Neuronal stem cell (in vitro differentiated cells): ENCODE results near the gene PCBP2.

Experiments used
- DNase-seq: peaks from one replicate; pipeline ENCODE4 v3.0.0-alpha.2; 2013; ENCODE audit warnings: low spot score
- H2AFZ ChIP-seq: one replicate; pipeline ENCODE4 v1.6.1; 2013; ENCODE audit warnings: mild to moderate bottlenecking, low read length, inconsistent platforms
- H2AK5ac ChIP-seq: 2 replicates; pipeline ENCODE4 v1.6.1; 2013; ENCODE audit warnings: low read depth, mild to moderate bottlenecking, inconsistent platforms, low read length, moderate library complexity, mixed read lengths
- H2BK120ac ChIP-seq: 2 replicates; pipeline ENCODE4 v1.6.1; 2013; ENCODE audit warnings: low read depth, mild to moderate bottlenecking, inconsistent platforms, low read length, moderate library complexity, mixed read lengths
- H2BK12ac ChIP-seq: one replicate; pipeline ENCODE4 v1.6.1; 2013; ENCODE audit warnings: low read length, inconsistent platforms
- H2BK15ac ChIP-seq: 2 replicates; pipeline ENCODE4 v1.6.1; 2013; ENCODE audit warnings: mild to moderate bottlenecking, low read length, inconsistent platforms, mixed read lengths
- H2BK5ac ChIP-seq: one replicate; pipeline ENCODE4 v1.6.1; 2013; ENCODE audit warnings: inconsistent platforms, mild to moderate bottlenecking, low read length, moderate library complexity
- H3K14ac ChIP-seq: one replicate; pipeline ENCODE4 v1.6.1; 2013; ENCODE audit warnings: low read length, inconsistent platforms
- H3K18ac ChIP-seq: 2 replicates; pipeline ENCODE4 v1.6.1; 2013; ENCODE audit warnings: low read length, inconsistent platforms
- H3K23ac ChIP-seq: 2 replicates; pipeline ENCODE4 v1.6.1; 2013; ENCODE audit warnings: low read depth, mild to moderate bottlenecking, mixed read lengths, low read length, inconsistent platforms; ENCODE audit not compliant: poor library complexity
- H3K27ac ChIP-seq: replicated peaks from 3 replicates; pipeline ENCODE4 v1.5.1; 2013; ENCODE audit warnings: low read length, inconsistent platforms
- H3K27me3 ChIP-seq, 3 experiments: 2 replicates each; pipeline ENCODE4 v1.6.1; 2013; ENCODE audit warnings: low read length in 3 of 3, mild to moderate bottlenecking in 2 of 3, inconsistent platforms in 1 of 3, low read depth in 1 of 3, mixed read lengths in 1 of 3, moderate library complexity in 1 of 3; ENCODE audit not compliant: control insufficient read depth in 3 of 3, insufficient read depth in 3 of 3
- H3K36me3 ChIP-seq, 2 donors: replicated peaks in 1 of 2; 2 replicates each; pipeline ENCODE4 v1.6.1; 2013; ENCODE audit warnings: low read length in 2 of 2; ENCODE audit not compliant: control insufficient read depth in 2 of 2, insufficient read depth in 2 of 2
- H3K4ac ChIP-seq: 2 replicates; pipeline ENCODE4 v1.6.1; 2013; ENCODE audit warnings: inconsistent platforms, mild to moderate bottlenecking, low read length, moderate library complexity
- H3K4me1 ChIP-seq, 2 donors: 1 replicate in 1 of 2; 2 replicates in 1 of 2; pipeline ENCODE4 v1.6.1; 2013; ENCODE audit warnings: low read length in 2 of 2, low read depth in 1 of 2; ENCODE audit not compliant: control insufficient read depth in 2 of 2, insufficient read depth in 1 of 2
- H3K4me2 ChIP-seq: one replicate; pipeline ENCODE4 v1.6.1; 2013; ENCODE audit warnings: mild to moderate bottlenecking, low read length, inconsistent platforms; ENCODE audit not compliant: insufficient read depth, poor library complexity, severe bottlenecking
- H3K4me3 ChIP-seq, 2 donors: 2 replicates each; pipeline ENCODE4 v1.5.1; 2013; ENCODE audit warnings: low read length in 2 of 2, mild to moderate bottlenecking in 2 of 2, inconsistent platforms in 1 of 2, moderate library complexity in 1 of 2
- H3K79me1 ChIP-seq: one replicate; pipeline ENCODE4 v1.6.1; 2013; ENCODE audit warnings: low read depth, mild to moderate bottlenecking, inconsistent platforms, low read length, moderate library complexity
- H3K9ac ChIP-seq: one replicate; pipeline ENCODE4 v1.6.1; 2013; ENCODE audit warnings: mild to moderate bottlenecking, low read depth, low read length, inconsistent platforms; ENCODE audit not compliant: poor library complexity
- H3K9me3 ChIP-seq, 2 donors: replicated peaks in 1 of 2; 2 replicates each; pipeline versions ENCODE3 to v1.6.1; 2013; ENCODE audit warnings: low read length in 2 of 2, mild to moderate bottlenecking in 2 of 2, inconsistent platforms in 1 of 2, low read depth in 1 of 2, mixed read lengths in 1 of 2, moderate library complexity in 1 of 2; ENCODE audit not compliant: control insufficient read depth in 2 of 2, insufficient read depth in 1 of 2
- H4K8ac ChIP-seq: one replicate; pipeline ENCODE4 v1.6.1; 2013; ENCODE audit warnings: low read depth, mild to moderate bottlenecking, inconsistent platforms, low read length, moderate library complexity
- H4K91ac ChIP-seq: one replicate; pipeline ENCODE4 v1.6.1; 2013; ENCODE audit warnings: low read length, low read depth, mild to moderate bottlenecking, inconsistent platforms; ENCODE audit not compliant: poor library complexity
- WGBS, 2 donors: extraction: QIAGEN DNeasy Blood & Tissue Kit; methylation state at CpG; one replicate each; pipeline ENCODE4 v1.1.7; 2013; ENCODE audit warnings: missing lambda C conversion rate in 2 of 2, mixed read lengths in 1 of 2; ENCODE audit not compliant: insufficient read length in 2 of 2, insufficient replicate concordance in 1 of 2; ENCODE audit errors: extremely low coverage in 2 of 2; 5-methylcytosine and 5-hydroxymethylcytosine counted together

Gene PCBP2

GRCh38 chr12:53505555-53506449 is 53.9 kb downstream of the PCBP2 start:
- Histone ChIP-seq H2BK15ac (no peak overlapping the region), H3K9me3 (no peaks in the 10 kb centered on the region), H4K91ac (no peak overlapping the region), H4K8ac (no peak overlapping the region), H2BK5ac (no peak overlapping the region), H3K18ac (no peak overlapping the region), H3K27me3 (no peaks in the 10 kb centered on the region), H3K9ac (peak overlapping the region; percentile 3), H3K4ac (no peak overlapping the region), H2BK120ac (no peak overlapping the region), H3K79me1 (peaks cover 6% of the 10 kb centered on the region), H3K36me3 (peaks cover 14 to 59% of the 10 kb centered on the region in 2 donors), H3K4me1 (peaks cover 8% of the 10 kb centered on the region in 2 donors), H2AK5ac (peak overlapping the region; percentile 25), H3K4me3 (no peak overlapping the region), H3K23ac (peak overlapping the region; percentile 19), H3K27ac (no peak overlapping the region), H3K14ac (no peak overlapping the region), H2AFZ (no peak overlapping the region), H2BK12ac (no peak overlapping the region), H3K4me2 (no peak overlapping the region)
- no CpG with 5 or more reads among the region's 19 CpGs for WGBS, 2 donors
- no peak for DNase-seq

- no CpG with 5 or more reads among the region's 2 CpGs for WGBS, 2 donors
- Histone ChIP-seq H3K9me3 (no peaks in the 10 kb centered on the region), H2AK5ac (no peak overlapping the region), H3K9ac (no peak overlapping the region), H3K14ac (no peak overlapping the region), H3K18ac (no peak overlapping the region), H4K91ac (no peak overlapping the region), H3K27ac (no peak overlapping the region), H3K4ac (no peak overlapping the region), H3K79me1 (peaks cover 6% of the 10 kb centered on the region), H2BK12ac (no peak overlapping the region), H2BK5ac (no peak overlapping the region), H2BK120ac (no peak overlapping the region), H3K36me3 (peaks cover 15 to 62% of the 10 kb centered on the region in 2 donors), H3K27me3 (no peaks in the 10 kb centered on the region), H3K4me3 (no peak overlapping the region), H4K8ac (no peak overlapping the region), H2BK15ac (no peak overlapping the region), H3K23ac (no peak overlapping the region), H3K4me1 (peaks cover 8% of the 10 kb centered on the region in 2 donors), H3K4me2 (no peak overlapping the region), H2AFZ (no peak overlapping the region)
- DNase-seq: no peak
Measured at GRCh38 chr12:53506450-53506785, 54.5 kb downstream of the PCBP2 start.

- peaks cover 2% of the 10 kb centered on the region in 2 donors for H3K4me1 ChIP-seq
- no peak within 1 kb of the TSS for H2BK120ac ChIP-seq
- DNase-seq: no peak
- no peaks in the 10 kb centered on the region for H3K9me3 ChIP-seq
- no peak within 1 kb of the TSS for H4K8ac ChIP-seq
- WGBS, 2 donors: no CpG with 5 or more reads among the region's 9 CpGs
- peaks cover 2% of the 10 kb centered on the region for H3K79me1 ChIP-seq
- no peak within 1 kb of the TSS for H3K9ac ChIP-seq
- no peak within 1 kb of the TSS for H3K4me2 ChIP-seq
- H2AFZ ChIP-seq: no peak within 1 kb of the TSS
- no peak within 1 kb of the TSS for H3K27ac ChIP-seq
- no peak within 1 kb of the TSS for H4K91ac ChIP-seq
- H2BK5ac ChIP-seq: no peak within 1 kb of the TSS
- H3K36me3 ChIP-seq: peaks cover 18 to 68% of the 10 kb centered on the region in 2 donors
- H2BK12ac ChIP-seq: no peak within 1 kb of the TSS
- no peak within 1 kb of the TSS for H2BK15ac ChIP-seq
- no peak within 1 kb of the TSS for H2AK5ac ChIP-seq
- no peaks in the 10 kb centered on the region for H3K27me3 ChIP-seq
- H3K23ac ChIP-seq: no peak within 1 kb of the TSS
- no peak within 1 kb of the TSS for H3K18ac ChIP-seq
- H3K4ac ChIP-seq: no peak within 1 kb of the TSS
- no peak within 1 kb of the TSS for H3K4me3 ChIP-seq
- H3K14ac ChIP-seq: no peak within 1 kb of the TSS
Measured at GRCh38 chr12:53506881-53507602, 55.1 kb downstream of the PCBP2 start, which contains the start of gene NPFF. Gene NPFF, minus strand, starts transcription at chr12:53507484. Its CDS starts 10 bp downstream, at chr12:53507474.

- no peak overlapping the region for H4K8ac ChIP-seq
- H2BK5ac ChIP-seq: no peak overlapping the region
- no peaks in the 10 kb centered on the region for H3K4me1 ChIP-seq
- DNase-seq: no peak
- H2BK120ac ChIP-seq: no peak overlapping the region
- H2BK15ac ChIP-seq: no peak overlapping the region
- H3K79me1 ChIP-seq: peaks cover 2% of the 10 kb centered on the region
- H3K36me3 ChIP-seq: peaks cover 19 to 72% of the 10 kb centered on the region in 2 donors
- H3K27me3 ChIP-seq: no peaks in the 10 kb centered on the region
- H3K23ac ChIP-seq: no peak overlapping the region
- H3K4me2 ChIP-seq: no peak overlapping the region
- H2AFZ ChIP-seq: no peak overlapping the region
- no peak overlapping the region for H4K91ac ChIP-seq
- no peaks in the 10 kb centered on the region for H3K9me3 ChIP-seq
- H2AK5ac ChIP-seq: no peak overlapping the region
- no peak overlapping the region for H3K27ac ChIP-seq
- no CpG with 5 or more reads among the region's 4 CpGs for WGBS, 2 donors
- H3K18ac ChIP-seq: no peak overlapping the region
- no peak overlapping the region for H2BK12ac ChIP-seq
- H3K9ac ChIP-seq: no peak overlapping the region
- no peak overlapping the region for H3K4me3 ChIP-seq
- no peak overlapping the region for H3K4ac ChIP-seq
- H3K14ac ChIP-seq: no peak overlapping the region
Measured at GRCh38 chr12:53507603-53507885, 55.6 kb downstream of the PCBP2 start.
